Retinal pigment epithelial cell (primary cell): ENCODE data around the gene CASZ1.
A peak's percentile ranks its signal among the peaks of the same experiment; 100 is the strongest.

Experiments
- DNase-seq: peaks from one replicate; pipeline ENCODE4 v3.0.0-alpha.2; 2010; ENCODE audit warnings: low read depth
- H3K4me3 ChIP-seq: 2 replicates; pipeline ENCODE4 v1.5.1; 2011; ENCODE audit warnings: mild to moderate bottlenecking, low read length, control low read depth, moderate library complexity
- CTCF ChIP-seq: conservative IDR thresholded peaks from 2 replicates; pipeline ENCODE4 v1.5.1; 2011; ENCODE audit warnings: low read depth, low read length, control low read depth, inconsistent platforms

Gene CASZ1

GRCh38 chr1:10724511-10724910 is 71.9 kb downstream of the CASZ1 start:
- no peak for TF ChIP-seq CTCF
- no peak overlapping the region for H3K4me3 ChIP-seq
- DNase-seq = no peak

GRCh38 chr1:10724052-10724494 is 72.4 kb downstream of the CASZ1 start:
- H3K4me3 ChIP-seq = no peak overlapping the region
- peak; percentile 25 for DNase-seq
- TF ChIP-seq CTCF = no peak

- TF ChIP-seq CTCF = no peak
- H3K4me3 ChIP-seq = no peak overlapping the region
These were observed 73.1 kb downstream of the CASZ1 start for GRCh38 chr1:10723317-10723716.

GRCh38 chr1:10722803-10723202 is 73.6 kb downstream of the CASZ1 start:
- TF ChIP-seq CTCF = no peak
- no peak for DNase-seq

More at GRCh38 chr1:10723317-10723716, 73.1 kb downstream of the CASZ1 start:
- no peak for DNase-seq

GRCh38 chr1:10721381-10722321 is 74.8 kb downstream of the CASZ1 start:
- no peak overlapping the region for H3K4me3 ChIP-seq
- no peak for DNase-seq
- TF ChIP-seq CTCF = no peak

More at GRCh38 chr1:10722803-10723202, 73.6 kb downstream of the CASZ1 start:
- H3K4me3 ChIP-seq = no peak overlapping the region

- no peak for TF ChIP-seq CTCF
- DNase-seq = no peak
- no peak overlapping the region for H3K4me3 ChIP-seq
These were observed 75.8 kb downstream of the CASZ1 start for GRCh38 chr1:10720635-10721034.

- no peak for DNase-seq
- no peak for TF ChIP-seq CTCF
- no peak overlapping the region for H3K4me3 ChIP-seq
These were observed 78.4 kb downstream of the CASZ1 start for GRCh38 chr1:10718083-10718415.
